ENCODE measurements around the gene CLMN.

DNA sequence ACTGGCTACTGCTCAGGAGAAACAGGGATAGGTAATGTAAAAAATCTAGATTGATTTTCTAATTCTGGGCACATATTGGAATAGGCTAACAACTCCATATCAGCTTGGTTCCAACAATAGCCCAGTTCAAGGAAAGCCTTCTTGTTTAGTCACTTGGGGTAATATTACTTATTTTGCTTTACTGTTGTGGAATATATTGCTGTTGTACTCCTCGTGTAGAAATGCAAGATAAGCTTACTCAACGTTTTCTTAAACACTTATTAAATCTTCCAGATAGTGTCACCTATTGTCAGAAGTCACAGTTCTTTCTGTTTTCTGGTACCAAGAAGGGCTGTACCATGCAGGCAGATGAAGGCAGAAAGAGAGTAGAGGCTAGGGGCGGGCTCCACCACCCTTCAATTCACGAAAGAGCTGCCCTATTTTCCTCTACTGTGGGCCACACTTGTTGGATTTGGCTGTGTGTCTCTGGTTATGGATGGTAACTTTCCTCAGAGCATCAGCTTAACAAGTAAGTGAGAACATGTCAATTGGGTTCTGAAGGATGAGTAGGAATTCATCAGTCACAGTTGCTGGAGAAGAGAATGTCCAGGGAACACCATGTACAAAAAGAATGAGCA lies 38.0 kb downstream of the CLMN start:
- TF ChIP-seq, protein P1, sequence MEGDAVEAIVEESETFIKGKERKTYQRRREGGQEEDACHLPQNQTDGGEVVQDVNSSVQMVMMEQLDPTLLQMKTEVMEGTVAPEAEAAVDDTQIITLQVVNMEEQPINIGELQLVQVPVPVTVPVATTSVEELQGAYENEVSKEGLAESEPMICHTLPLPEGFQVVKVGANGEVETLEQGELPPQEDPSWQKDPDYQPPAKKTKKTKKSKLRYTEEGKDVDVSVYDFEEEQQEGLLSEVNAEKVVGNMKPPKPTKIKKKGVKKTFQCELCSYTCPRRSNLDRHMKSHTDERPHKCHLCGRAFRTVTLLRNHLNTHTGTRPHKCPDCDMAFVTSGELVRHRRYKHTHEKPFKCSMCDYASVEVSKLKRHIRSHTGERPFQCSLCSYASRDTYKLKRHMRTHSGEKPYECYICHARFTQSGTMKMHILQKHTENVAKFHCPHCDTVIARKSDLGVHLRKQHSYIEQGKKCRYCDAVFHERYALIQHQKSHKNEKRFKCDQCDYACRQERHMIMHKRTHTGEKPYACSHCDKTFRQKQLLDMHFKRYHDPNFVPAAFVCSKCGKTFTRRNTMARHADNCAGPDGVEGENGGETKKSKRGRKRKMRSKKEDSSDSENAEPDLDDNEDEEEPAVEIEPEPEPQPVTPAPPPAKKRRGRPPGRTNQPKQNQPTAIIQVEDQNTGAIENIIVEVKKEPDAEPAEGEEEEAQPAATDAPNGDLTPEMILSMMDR (IDR thresholded peaks at IDR 0.05), result no peak
- no peak for TF ChIP-seq EZH2 (IDR thresholded peaks at IDR 0.05; ENCODE audit: borderline replicate concordance, insufficient read depth, low read depth, low read length, poor library complexity, severe bottlenecking)
